ENCODE data around the gene PDAP1.
"Not testable (repeated sequence)": the region's sequence is repeated elsewhere in the genome, so short reads cannot be mapped to it uniquely, and the experiment has no call there.

Gene PDAP1

DNA sequence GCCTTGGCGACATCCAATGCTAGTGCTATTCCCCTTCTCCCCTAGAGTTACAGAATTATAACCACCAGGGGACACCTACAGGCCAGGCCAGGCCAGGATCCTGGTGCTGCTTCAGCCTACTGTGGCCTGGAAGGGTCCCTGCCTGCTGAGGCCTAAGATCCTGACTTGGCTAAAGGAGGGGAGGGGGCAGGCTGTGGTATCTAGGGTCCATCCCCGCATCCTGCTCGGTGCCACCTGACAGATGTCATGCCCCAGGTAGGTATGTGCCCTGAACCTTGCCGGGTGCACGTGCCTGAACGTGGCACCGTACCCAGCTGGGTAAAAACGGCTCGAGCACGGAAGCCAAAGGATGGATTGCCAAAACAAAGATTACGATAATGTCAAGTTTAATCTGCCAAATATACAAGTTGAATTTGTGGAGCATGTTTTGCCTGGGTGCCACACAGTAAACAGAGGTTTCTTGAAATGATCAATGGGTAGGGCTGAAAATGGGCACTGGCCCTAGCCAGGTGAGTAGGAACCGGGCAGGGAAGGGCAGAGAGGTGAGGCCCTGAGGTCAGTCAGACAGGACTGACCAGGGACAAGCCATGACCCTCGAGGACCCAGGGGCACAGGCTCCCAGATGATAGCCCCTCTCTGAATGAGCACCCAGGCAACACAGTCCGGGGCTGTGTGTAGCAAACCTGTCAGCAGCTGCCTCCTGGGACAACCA lies 12.6 kb downstream of the PDAP1 start:
- no peak for DNase-seq

- no peak for DNase-seq
Measured at GRCh38 chr7:99394188-99394502, 14.3 kb downstream of the PDAP1 start.

GRCh38 chr7:99393355-99394187 lies 14.8 kb downstream of the PDAP1 start:
- DNase-seq = no peak

DNA sequence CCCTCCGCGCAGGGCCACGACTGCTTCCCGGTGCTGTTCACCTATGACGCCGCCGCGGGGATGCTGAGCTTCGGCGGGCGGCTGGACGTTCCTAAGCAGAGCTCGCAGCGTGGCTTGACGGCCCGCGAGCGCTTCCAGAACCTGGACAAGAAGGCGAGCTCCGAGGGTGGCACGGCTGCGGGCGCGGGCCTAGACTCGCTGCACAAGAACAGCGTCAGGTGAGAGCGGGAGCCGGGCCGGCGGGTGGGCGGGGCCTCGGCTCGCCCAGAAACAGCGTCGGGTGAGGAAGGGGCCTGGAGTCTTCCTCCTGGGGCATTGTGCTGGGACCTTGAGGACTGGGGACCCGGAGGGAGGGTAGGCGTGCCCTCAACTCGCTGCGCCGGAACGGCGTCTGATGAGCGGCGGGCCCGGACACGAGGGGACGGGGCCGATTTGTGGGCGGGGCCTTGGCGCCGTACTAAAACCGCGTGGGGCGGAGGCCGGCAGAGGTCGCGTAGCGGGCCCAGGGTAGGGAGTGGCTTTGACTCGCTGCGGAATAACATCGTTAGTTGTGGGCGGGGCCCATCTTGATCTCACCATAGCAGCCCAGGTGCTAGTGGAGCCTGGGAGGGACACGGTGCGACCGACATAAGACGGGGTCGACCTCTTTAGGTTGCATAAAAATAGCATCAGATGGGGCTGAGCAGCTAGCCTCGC lies 15.6 kb downstream of the PDAP1 start:
- no peak for DNase-seq

- DNase-seq = no peak
Measured at GRCh38 chr7:99392046-99392445, 16.4 kb downstream of the PDAP1 start.

GRCh38 chr7:99390941-99391602 lies 17.3 kb downstream of the PDAP1 start:
- DNase-seq = no peak

DNA sequence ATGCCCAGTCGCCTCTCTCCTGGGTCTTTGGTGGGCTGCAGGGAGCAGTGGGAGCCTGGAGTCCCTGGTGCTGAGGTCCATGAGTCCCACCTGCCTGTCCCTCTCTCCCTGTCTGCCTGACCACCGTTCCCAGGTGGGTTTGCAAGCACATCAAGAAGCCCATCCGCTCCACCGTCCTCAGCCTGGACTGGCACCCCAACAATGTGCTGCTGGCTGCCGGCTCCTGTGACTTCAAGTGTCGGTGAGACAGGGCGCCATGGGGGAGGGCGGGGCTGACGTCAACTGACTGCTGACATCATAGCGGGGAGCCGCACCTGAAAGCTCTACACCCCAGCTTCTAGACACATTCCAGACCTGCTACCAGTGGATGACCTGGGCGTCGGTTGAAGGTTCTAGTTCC lies 18.6 kb downstream of the PDAP1 start:
- no peak for DNase-seq

GRCh38 chr7:99387912-99388311 lies 20.5 kb downstream of the PDAP1 start:
- no peak for DNase-seq

DNA sequence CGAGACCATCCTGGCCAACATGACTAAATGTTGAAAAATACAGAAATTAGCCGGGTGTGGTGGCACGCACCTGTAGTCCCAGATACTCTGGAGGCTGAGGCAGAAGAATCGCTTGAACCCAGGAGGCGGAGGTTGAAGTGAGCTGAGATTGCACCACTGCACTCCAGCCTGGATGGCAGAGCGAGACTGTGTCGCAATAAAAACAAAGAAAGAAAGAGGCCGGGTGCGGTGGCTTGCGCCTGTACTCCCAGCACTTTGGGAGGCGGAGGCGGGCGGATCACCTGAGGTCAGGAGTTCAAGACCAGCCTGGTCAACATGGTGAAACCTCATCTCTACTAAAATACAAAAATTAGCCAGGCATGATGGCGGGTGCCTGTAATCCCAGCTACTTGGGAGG lies 21.2 kb downstream of the PDAP1 start:
- DNase-seq = not testable (repeated sequence)

- DNase-seq = no peak
Measured at GRCh38 chr7:99386584-99387238, 21.7 kb downstream of the PDAP1 start.

DNA sequence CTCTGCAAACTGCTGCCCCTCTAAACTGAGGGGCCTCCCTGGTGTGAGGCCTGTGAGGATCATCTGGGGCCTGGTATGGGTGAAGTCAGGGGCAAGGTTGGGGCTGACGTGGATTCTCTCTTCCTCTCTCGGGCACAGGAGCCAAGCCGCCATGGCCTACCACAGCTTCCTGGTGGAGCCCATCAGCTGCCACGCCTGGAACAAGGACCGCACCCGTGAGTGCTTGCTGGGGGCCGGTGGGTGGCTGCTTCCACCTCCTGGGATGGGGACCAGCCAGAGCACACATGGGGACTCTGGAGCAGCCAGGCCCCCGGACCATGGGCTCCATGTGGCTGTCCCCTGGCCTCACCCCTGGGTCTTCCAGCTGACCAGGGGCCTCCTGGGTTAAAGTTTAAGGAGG lies 22.8 kb downstream of the PDAP1 start:
- no peak for DNase-seq

DNA sequence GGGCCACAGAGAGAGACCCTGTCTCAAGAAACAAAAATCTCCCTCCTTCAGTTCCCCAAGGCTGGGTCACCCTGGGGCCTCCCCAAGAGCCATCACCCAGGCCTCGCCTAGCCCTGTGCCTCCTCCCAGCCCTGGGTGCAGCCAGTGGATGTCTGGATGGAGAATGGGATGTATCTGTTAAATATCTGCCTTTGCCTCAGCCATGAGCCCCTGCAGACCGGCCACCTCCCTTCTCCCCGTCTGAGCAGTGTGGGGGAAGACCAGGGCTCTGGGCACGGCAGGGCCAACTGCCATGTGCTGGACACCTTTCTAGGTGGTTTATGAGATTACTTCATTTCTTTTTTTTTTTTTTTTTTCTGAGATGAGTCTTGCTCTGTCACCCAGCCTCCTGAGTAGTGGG lies 23.9 kb downstream of the PDAP1 start:
- no peak for DNase-seq

DNA sequence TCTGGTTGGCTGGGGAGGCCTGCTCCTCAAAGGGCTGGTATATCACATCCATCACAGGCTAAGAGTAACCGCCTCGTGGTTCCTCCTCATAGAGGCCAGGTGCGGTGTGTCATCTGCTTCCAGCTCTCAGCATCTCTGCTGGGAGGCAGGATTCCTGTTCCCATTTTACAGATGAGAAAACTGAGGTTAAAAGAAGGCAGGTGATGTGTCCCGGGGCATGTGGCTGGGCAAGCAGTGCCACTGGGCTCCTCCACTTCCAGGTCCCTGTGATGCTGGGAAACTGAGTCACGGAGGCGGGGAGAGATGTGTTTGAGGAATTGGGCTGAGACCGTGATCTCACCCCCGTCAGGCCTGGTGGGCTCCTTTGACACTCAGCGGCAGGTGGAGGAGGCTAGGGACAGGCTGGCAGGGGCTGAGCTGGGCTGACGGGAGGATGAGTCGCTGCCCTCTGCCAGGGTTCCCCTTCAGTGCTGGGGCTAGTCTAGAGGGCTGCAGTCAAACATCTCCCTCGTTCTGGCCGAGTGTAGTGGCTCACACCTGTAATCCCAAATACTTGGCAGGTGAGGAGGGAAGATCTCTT lies 24.5 kb downstream of the PDAP1 start:
- no peak for DNase-seq

DNA sequence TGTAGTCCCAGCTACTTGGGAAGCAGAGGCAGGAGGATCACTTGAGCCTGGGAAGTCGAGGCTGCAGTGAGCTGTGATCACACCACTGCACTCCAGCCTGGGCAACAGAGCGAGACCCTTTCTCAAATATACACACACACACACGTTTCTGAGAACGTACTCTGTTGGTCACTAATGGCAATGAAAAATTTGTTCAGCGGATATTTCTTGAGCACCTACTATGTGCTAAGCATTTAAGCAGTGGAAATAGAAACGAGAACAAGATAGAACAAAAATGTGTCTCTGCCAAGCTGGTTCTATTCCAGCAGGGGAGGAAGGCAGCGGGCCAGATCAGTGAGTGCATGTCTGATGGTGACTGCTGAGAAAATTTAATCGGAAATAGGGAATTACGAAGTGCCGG lies 25.2 kb downstream of the PDAP1 start:
- DNase-seq = no peak

- no peak for DNase-seq
Measured at GRCh38 chr7:99381664-99382075, 26.7 kb downstream of the PDAP1 start.

- no peak for DNase-seq
Measured at GRCh38 chr7:99380823-99381663, 27.4 kb downstream of the PDAP1 start.

DNA sequence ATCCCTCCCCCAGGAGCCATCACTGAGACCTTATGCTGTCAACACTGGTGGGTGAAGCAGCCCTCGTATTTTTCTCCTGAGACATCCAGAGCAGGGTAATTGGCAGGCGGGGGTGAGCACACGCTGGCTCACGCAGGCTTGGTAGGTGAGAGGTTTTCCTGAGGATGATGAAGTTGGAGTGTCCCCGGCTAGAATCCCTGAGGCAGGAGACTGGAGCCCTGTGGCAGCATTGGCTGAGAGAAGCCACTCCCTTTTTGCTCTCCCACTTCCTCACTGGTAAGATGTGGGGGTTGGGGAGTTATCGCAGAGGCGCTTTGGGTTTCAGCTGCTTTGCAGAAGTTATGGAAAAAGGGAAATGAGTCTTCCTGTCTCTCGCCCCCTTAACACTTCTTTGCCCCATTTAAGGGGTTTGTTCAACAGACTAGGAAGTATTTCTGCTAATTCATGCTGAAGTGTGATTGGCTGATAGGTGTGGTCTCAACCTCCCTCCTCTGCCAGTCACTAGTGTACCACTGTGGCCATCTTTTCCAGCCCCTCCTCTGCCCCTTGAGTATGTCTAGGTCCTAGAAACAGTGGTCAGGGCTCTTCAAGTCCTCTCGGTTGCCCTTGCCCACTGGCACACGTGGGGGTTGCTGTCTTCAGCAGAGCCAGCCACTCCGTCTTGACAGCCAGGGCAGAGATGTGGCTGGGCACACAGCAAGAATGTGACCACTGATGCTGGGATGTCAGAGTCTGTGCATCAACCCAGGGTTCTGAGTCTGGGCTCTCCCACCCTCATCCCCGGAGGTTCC lies 28.2 kb downstream of the PDAP1 start:
- DNase-seq = no peak

- not testable (repeated sequence) for DNase-seq
Measured at GRCh38 chr7:99379693-99380031, 28.7 kb downstream of the PDAP1 start.

DNA sequence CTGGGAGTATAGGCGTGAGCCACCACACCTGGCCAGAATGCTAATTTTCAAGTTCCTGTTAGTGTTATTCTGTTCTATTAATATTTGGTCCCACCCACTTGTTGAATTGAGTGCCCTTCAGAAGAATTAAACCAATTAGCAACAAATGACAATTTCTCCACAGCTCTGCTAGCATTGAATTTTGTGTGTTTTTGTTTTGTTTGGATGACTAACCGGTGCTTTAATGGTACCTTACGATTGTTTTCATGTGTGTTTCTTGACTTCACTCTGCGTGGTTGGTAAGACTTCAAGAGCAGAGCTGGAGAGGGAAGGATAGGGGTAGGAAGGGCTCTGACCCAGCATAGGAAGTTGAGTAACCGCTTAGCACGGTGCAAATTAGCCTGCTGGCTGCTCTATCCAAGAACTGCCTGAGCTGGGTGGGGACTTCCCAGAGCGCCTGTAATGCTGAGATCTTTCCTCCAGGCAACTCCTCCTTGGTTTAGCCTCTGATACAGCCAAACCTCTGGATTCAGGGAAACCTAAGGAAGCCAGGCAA lies 29.3 kb downstream of the PDAP1 start:
- no peak for DNase-seq

DNA sequence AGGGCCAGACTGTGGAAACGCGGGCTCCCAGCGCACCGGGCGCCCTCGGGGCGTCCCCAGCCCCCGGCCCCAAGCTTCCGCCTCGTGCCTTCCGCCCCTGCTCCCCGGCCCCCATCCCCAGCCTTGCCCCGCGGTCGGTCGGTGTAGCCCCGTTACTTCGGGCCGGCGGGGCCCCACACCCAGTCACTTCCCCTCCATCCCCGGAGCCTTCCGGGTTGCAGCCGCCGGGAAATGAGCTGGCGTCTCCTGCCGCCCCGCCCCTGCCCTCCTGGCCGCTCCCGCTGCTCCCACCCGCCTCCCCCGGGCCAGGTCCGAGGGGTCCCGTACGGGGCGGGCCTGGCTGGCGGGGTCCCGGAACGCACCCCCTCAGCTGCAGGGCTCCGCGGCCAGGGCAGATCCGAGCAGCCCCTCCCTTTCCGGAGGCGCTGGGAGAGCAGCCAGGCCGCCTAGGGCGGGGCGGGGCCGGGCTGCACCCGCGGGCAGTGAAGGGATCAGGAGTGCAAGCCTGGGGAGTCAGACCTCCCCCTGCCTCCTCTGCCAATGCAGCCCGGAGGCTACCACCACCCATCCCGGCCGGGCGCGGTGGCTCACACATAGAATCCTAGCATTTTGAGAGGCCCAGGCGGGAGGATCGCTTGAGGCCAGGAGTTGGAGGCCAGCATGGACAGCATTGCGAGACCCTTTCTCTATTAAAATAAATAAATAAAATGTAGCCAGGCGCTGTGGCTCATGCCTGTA lies 33.2 kb downstream of the PDAP1 start:
- peak; percentile 61 for DNase-seq

Measured in NCI-H774 (cell line).